Glutamatergic neuron (in vitro differentiated cells): ENCODE measurements around the gene SLC25A26. TPM values are rescaled to one million over a fixed set of nuclear protein-coding genes. Genes with fewer than 3 reads are reported as not detected.

ENCODE experiments used
- DNase-seq: peaks from one replicate; pipeline ENCODE4 v3.0.0; 2022
- H3K27ac Mint-ChIP-seq: one replicate; pipeline ENCODE4 v1.8.0; 2020; ENCODE audit warnings: mild to moderate bottlenecking, mixed read lengths, inconsistent platforms; ENCODE audit not compliant: unreplicated experiment
- H3K27me3 Mint-ChIP-seq: one replicate; pipeline ENCODE4 v1.8.0; 2020; ENCODE audit warnings: mild to moderate bottlenecking, moderate library complexity, mixed read lengths, inconsistent platforms; ENCODE audit not compliant: unreplicated experiment
- H3K36me3 Mint-ChIP-seq: one replicate; pipeline ENCODE4 v1.8.0; 2020; ENCODE audit warnings: mild to moderate bottlenecking, mixed read lengths, inconsistent platforms; ENCODE audit not compliant: unreplicated experiment
- H3K4me1 Mint-ChIP-seq: one replicate; pipeline ENCODE4 v1.8.0; 2020; ENCODE audit warnings: mild to moderate bottlenecking, low read depth, mixed read lengths, inconsistent platforms; ENCODE audit not compliant: unreplicated experiment
- H3K4me3 Mint-ChIP-seq: one replicate; pipeline ENCODE4 v1.8.0; 2020; ENCODE audit warnings: mild to moderate bottlenecking, mixed read lengths, inconsistent platforms; ENCODE audit not compliant: unreplicated experiment
- H3K9me3 Mint-ChIP-seq: one replicate; pipeline ENCODE4 v1.8.0; 2020; ENCODE audit warnings: mild to moderate bottlenecking, moderate library complexity, mixed read lengths, inconsistent platforms; ENCODE audit not compliant: unreplicated experiment
- CTCF ChIP-seq: fragments of 200-600 bp; sonication (generic); IDR thresholded peaks from one replicate; pipeline ENCODE4 v1.5.0; 2021; ENCODE audit not compliant: partially characterized antibody, unreplicated experiment
- total RNA-seq: library from RNA; stranded (reverse); fragmentation: NEBNext Ultra II Directional; extraction: Animal tissue kit (Norgen Biotek cat#: 25700); gene quantifications from one replicate; pipeline ENCODE4 v1.2.1, GENCODE V29; 2021; ENCODE audit not compliant: unreplicated experiment

Gene SLC25A26
- total RNA-seq, 1 donor from 2014 or later = 12.7 TPM

- no peak for TF ChIP-seq CTCF
- Mint-ChIP-seq H3K4me3 (no peak overlapping the region), H3K4me1 (peaks cover 36% of the 10 kb centered on the region), H3K27me3 (peaks cover 3% of the 10 kb centered on the region), H3K27ac (no peak overlapping the region), H3K9me3 (peaks cover under 1% of the 10 kb centered on the region), H3K36me3 (no peaks in the 10 kb centered on the region)
- DNase-seq = no peak
Measured at GRCh38 chr3:66409771-66410754, 189.3 kb downstream of the SLC25A26 start.

- Mint-ChIP-seq H3K4me1 (peaks cover 37% of the 10 kb centered on the region), H3K4me3 (no peak overlapping the region), H3K27ac (no peak overlapping the region), H3K27me3 (peaks cover 2% of the 10 kb centered on the region), H3K9me3 (no peaks in the 10 kb centered on the region), H3K36me3 (no peaks in the 10 kb centered on the region)
- DNase-seq = no peak
- no peak for TF ChIP-seq CTCF
Measured at GRCh38 chr3:66410976-66411375, 190.2 kb downstream of the SLC25A26 start.

DNA sequence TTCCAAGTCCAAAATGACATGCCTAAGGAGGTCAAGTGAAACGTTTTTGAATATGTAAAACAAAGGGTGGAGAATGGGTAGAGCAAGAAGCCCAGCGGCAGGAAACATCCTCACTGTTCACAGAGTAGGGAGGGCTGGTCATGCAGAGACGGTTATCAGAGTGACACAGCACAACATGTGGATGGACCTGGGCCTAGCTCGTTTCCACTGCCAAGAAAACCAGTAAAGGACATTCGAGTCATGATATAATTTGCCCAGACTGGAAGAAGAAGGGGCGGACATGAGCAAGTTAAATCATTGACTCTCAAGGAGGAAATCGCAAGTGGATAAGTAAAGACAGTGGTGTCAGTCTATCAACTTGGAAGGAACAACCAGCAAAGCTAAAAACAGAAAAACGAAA, 190.7 kb downstream of the SLC25A26 start:
- TF ChIP-seq CTCF = no peak
- Mint-ChIP-seq H3K36me3 (no peaks in the 10 kb centered on the region), H3K27me3 (peaks cover 2% of the 10 kb centered on the region), H3K27ac (no peak overlapping the region), H3K9me3 (no peaks in the 10 kb centered on the region), H3K4me3 (no peak overlapping the region), H3K4me1 (peaks cover 39% of the 10 kb centered on the region)
- DNase-seq = no peak

DNA sequence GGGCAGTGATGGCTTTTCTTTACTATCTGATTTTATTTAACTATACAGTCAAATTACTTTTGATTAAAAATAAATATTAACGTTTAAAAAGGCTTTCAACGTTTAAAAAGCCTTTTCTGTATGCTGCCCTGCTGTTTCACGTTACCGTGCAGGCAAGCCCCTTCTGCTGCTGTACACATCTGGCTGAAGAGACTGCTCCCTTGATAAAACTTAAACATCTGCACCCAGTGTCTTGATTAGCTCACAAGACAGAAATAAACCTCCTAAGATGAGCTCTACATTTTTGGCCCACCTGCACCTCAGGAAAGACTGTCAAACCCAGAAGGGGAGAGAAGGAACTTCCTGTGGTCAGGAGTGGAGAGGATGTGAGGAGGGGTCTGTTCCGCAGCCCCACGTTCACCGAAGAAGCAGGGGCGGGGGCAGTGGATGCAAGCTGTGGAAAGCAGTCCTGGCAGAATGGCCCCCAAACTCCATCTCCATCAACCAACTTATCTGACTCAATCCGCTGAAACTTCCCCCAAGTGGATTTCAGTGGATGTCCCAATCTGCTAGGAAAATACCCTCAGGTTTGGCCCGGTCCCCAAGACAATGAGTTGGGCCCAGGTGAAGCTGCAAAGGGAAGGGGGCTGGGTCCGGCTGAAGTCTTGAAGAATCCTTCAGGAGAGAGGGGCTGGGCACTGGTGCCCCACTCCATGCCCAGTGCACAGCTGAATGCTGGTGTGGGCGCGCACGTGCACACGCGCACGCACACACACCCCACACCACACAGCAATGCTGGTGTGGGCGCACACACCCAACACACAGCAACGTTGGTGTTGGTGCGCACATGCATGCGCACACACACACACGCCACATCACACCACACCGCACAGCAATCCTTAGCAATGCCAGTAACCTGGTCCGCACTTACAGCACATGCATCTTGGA, 191.4 kb downstream of the SLC25A26 start:
- Mint-ChIP-seq H3K27me3 (peaks cover 2% of the 10 kb centered on the region), H3K36me3 (no peaks in the 10 kb centered on the region), H3K4me1 (peaks cover 39% of the 10 kb centered on the region), H3K27ac (no peak overlapping the region), H3K4me3 (no peak overlapping the region), H3K9me3 (no peaks in the 10 kb centered on the region)
- DNase-seq = no peak
- no peak for TF ChIP-seq CTCF
